ENCODE results near the gene RFPL2. TPM values are rescaled to one million over a fixed set of nuclear protein-coding genes. Genes with fewer than 3 reads are reported as not detected.
"Not testable (repeated sequence)": the region's sequence is repeated elsewhere in the genome, so short reads cannot be mapped to it uniquely, and the experiment has no call there.

The RFPL2 gene
- polyA plus RNA-seq, 3 donors: 0.36 to 1.3 (median 0.94) TPM

- Histone ChIP-seq H3K27ac (ENCODE audit: low read depth in 1 of 2, low read length in 2 of 2) (peak overlapping the region; percentile 89), H3K9ac (ENCODE audit: insufficient read depth, low read length, poor library complexity, severe bottlenecking) (peak overlapping the region; percentile 53), H3K79me2 (ENCODE audit: insufficient read depth, low read length) (no peaks in the 10 kb centered on the region), H3K4me2 (replicated peaks; ENCODE audit: extremely low read depth, low read length, poor library complexity, severe bottlenecking) (peak overlapping the region; percentile 60), H4K20me1 (ENCODE audit: insufficient read depth, low read length) (no peaks in the 10 kb centered on the region), H3K9me3 (replicated peaks in 1 of 2; ENCODE audit: control insufficient read depth in 1 of 2, insufficient read depth in 1 of 2, low read length in 2 of 2) (no peaks in the 10 kb centered on the region), H2AFZ (ENCODE audit: insufficient read depth, low read depth, low read length, poor library complexity, severe bottlenecking) (peak overlapping the region; percentile 60), H3K4me1 (ENCODE audit: control insufficient read depth in 1 of 2, insufficient read depth in 2 of 2, low read length in 2 of 2) (peaks cover 27 to 28% of the 10 kb centered on the region in 2 donors), H3K4me3 (replicated peaks in 1 of 3; ENCODE audit: low read depth in 2 of 3, low read length in 3 of 3) (peak overlapping the region in 1 of 3 experiments; percentile 36), H3K36me3 (replicated peaks in 1 of 2; ENCODE audit: control insufficient read depth in 1 of 2, insufficient read depth in 2 of 2, low read length in 2 of 2) (no peaks in the 10 kb centered on the region), H3K27me3 (ENCODE audit: control insufficient read depth in 2 of 2, insufficient read depth in 2 of 2, low read length in 2 of 2) (no peaks in the 10 kb centered on the region)
- Mint-ChIP-seq H3K27me3 (ENCODE audit: low read depth in 3 of 3) (peaks cover 0 to 6% (median 3%) of the 10 kb centered on the region in 3 donors), H3K36me3 (no peaks in the 10 kb centered on the region), H3K9me3 (peaks cover 0 to 2% (median 0%) of the 10 kb centered on the region in 7 donors), H3K4me1 (peaks cover 27% of the 10 kb centered on the region), H3K27ac (peak overlapping the region; percentile 86 to 97 (median 93)), H3K4me3 (peak overlapping the region in 1 of 2 donors; percentile 72)
- 45% methylated on average over 4 of the region's 6 CpGs for WGBS (ENCODE audit: insufficient coverage)
- intact Hi-C loops (cut with micrococcal nuclease): loop anchor here in 1 of 2 donors (2.0 kb wide), 1 partner anchor 19 kb away; no protein-coding TSS in a partner anchor
- peak; percentile 63 to 88 (median 77) for DNase-seq
- no peak for TF ChIP-seq CTCF (IDR thresholded peaks at IDR 0.05)
These were observed 40.6 kb downstream of the RFPL2 start for GRCh38 chr22:32164075-32164860.

GRCh38 chr22:32160411-32160810, 44.5 kb downstream of the RFPL2 start:
- peaks cover 18% of the 10 kb centered on the region for H3K4me1 Mint-ChIP-seq
- H3K79me2 ChIP-seq (ENCODE audit: insufficient read depth, low read length); H3K27me3 Mint-ChIP-seq (ENCODE audit: low read depth in 3 of 3); H3K27ac Mint-ChIP-seq; H3K9me3 ChIP-seq (replicated peaks in 1 of 2; ENCODE audit: control insufficient read depth in 1 of 2, insufficient read depth in 1 of 2, low read length in 2 of 2); H3K27ac ChIP-seq (ENCODE audit: low read depth in 1 of 2, low read length in 2 of 2); H3K27me3 ChIP-seq (ENCODE audit: control insufficient read depth in 2 of 2, insufficient read depth in 2 of 2, low read length in 2 of 2); intact Hi-C loops (cut with micrococcal nuclease); DNase-seq; H3K36me3 Mint-ChIP-seq; H4K20me1 ChIP-seq (ENCODE audit: insufficient read depth, low read length); H3K9me3 Mint-ChIP-seq; H3K4me3 Mint-ChIP-seq; H3K4me3 ChIP-seq (replicated peaks in 1 of 3; ENCODE audit: low read depth in 2 of 3, low read length in 3 of 3); H3K4me2 ChIP-seq (replicated peaks; ENCODE audit: extremely low read depth, low read length, poor library complexity, severe bottlenecking); H3K36me3 ChIP-seq (replicated peaks in 1 of 2; ENCODE audit: control insufficient read depth in 1 of 2, insufficient read depth in 2 of 2, low read length in 2 of 2); H3K9ac ChIP-seq (ENCODE audit: insufficient read depth, low read length, poor library complexity, severe bottlenecking); H2AFZ ChIP-seq (ENCODE audit: insufficient read depth, low read depth, low read length, poor library complexity, severe bottlenecking): not testable (repeated sequence)
- peaks cover 19 to 20% of the 10 kb centered on the region in 2 donors for H3K4me1 ChIP-seq (ENCODE audit: control insufficient read depth in 1 of 2, insufficient read depth in 2 of 2, low read length in 2 of 2)
- no CpG with 5 or more reads among the region's 5 CpGs for WGBS (ENCODE audit: insufficient coverage)

All from CD14-positive monocyte (primary cell).